C4-2B (cell line): ENCODE data around the gene ATP13A2.

Source experiments
- ZFX ChIP-seq: fragments of 450-650 bp; IDR thresholded peaks from 2 replicates; pipeline ENCODE4 v1.6.1; 2017
- TF ChIP-seq, protein P1 (sequence below): fragments of 450-650 bp; conservative IDR thresholded peaks from 2 replicates; pipeline ENCODE4 v1.5.1; 2017; ENCODE audit warnings: mild to moderate bottlenecking

DNA sequence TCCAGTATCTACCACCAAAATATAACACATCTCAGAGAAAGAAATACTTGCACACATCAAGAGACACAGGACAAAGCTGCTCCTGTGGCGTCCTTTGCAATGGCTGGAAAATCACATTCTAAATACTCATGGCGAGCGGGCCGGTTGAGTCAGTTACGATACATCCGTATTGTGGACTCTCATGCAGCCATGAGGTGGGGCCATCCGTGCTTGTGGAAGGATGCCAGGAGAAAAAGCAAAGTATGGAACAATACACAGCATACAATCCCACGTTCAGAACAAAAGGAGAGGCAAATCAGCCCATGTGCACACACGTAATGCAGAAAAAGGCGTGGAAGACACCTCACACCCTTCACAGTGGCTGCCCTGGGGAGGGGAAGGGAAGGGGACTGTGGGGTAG, 13.1 kb downstream of the ATP13A2 start:
- TF ChIP-seq, protein P1, sequence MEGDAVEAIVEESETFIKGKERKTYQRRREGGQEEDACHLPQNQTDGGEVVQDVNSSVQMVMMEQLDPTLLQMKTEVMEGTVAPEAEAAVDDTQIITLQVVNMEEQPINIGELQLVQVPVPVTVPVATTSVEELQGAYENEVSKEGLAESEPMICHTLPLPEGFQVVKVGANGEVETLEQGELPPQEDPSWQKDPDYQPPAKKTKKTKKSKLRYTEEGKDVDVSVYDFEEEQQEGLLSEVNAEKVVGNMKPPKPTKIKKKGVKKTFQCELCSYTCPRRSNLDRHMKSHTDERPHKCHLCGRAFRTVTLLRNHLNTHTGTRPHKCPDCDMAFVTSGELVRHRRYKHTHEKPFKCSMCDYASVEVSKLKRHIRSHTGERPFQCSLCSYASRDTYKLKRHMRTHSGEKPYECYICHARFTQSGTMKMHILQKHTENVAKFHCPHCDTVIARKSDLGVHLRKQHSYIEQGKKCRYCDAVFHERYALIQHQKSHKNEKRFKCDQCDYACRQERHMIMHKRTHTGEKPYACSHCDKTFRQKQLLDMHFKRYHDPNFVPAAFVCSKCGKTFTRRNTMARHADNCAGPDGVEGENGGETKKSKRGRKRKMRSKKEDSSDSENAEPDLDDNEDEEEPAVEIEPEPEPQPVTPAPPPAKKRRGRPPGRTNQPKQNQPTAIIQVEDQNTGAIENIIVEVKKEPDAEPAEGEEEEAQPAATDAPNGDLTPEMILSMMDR = no peak
- no peak for TF ChIP-seq ZFX
